HepG2 (cell line): ENCODE data around the gene PSMA4. TPM values are rescaled to one million over a fixed set of nuclear protein-coding genes. Genes with fewer than 3 reads are reported as not detected.

Experiments
- ATAC-seq: fragments of 200-7000 bp; cut with Tn5 transposase; 3 replicates; pipeline ENCODE4 v1.9.1; 2020; ENCODE audit warnings: mild to moderate bottlenecking, moderate library complexity
- BruUV-seq: library from RNA; stranded (reverse); fragments of 400-500 nt; replicated peaks from 2 replicates; lab custom pipeline; 2021; lab: Mats Ljungman, UMichigan
- CTCF ChIA-PET: fragments of 300-600 bp; formaldehyde crosslinking; extraction: SDS; loops from one replicate; lab custom pipeline; 2021; ENCODE audit warnings: low total read pairs, inconsistent platforms, low intra/inter-chr PET ratio; lab: Yijun Ruan, JAX
- POLR2A ChIA-PET: fragments of 350-600 bp; sonication (Branson Sonifier 250); formaldehyde crosslinking; loops from one replicate; lab custom pipeline; 2020; ENCODE audit warnings: antibody characterized with exemption, inconsistent platforms; lab: Yijun Ruan, JAX
- DNase-seq: peaks from one replicate; pipeline ENCODE4 v3.0.0-alpha.2; 2015; ENCODE audit warnings: low spot score
- FAIRE-seq: peaks from 3 replicates; lab custom pipeline; 2011; peaks lifted over from hg19 to GRCh38; lab: Jason Lieb, UNC
- H2AFZ ChIP-seq: one replicate; pipeline ENCODE4 v1.6.1; 2011; ENCODE audit warnings: low read length, inconsistent platforms
- H3K27ac ChIP-seq: fragments of 300-600 bp; 3 replicates; pipeline ENCODE4 v1.8.0; 2011; ENCODE audit warnings: mixed run types, mild to moderate bottlenecking, mixed read lengths, low read length, inconsistent platforms; ENCODE audit not compliant: insufficient read depth; ENCODE audit errors: extremely low read length
- H3K27me3 ChIP-seq, 2 experiments: fragments of 200-600 bp in 1 of 2; 2 replicates in 1 of 2; 3 replicates in 1 of 2; pipeline versions ENCODE4 v1.6.0 to v1.8.0; 2011; ENCODE audit warnings: low read length in 2 of 2, mild to moderate bottlenecking in 2 of 2, moderate library complexity in 2 of 2, inconsistent platforms in 1 of 2; ENCODE audit not compliant: insufficient read depth in 2 of 2, control insufficient read depth in 1 of 2
- H3K36me3 ChIP-seq, 2 experiments: fragments of 200-600 bp in 1 of 2; replicated peaks in 1 of 2; 2 replicates in 1 of 2; 3 replicates in 1 of 2; pipeline versions ENCODE4 v1.5.1 to v1.8.0; 2011; ENCODE audit warnings: low read length in 2 of 2, inconsistent platforms in 1 of 2; ENCODE audit not compliant: insufficient read depth in 2 of 2, control insufficient read depth in 1 of 2
- H3K4me1 ChIP-seq: 2 replicates; pipeline ENCODE4 v1.5.1; 2012; ENCODE audit warnings: low read length, inconsistent platforms; ENCODE audit not compliant: insufficient read depth
- H3K4me2 ChIP-seq: 2 replicates; pipeline ENCODE4 v1.6.0; 2011; ENCODE audit warnings: low read depth, low read length, inconsistent platforms
- H3K4me3 ChIP-seq, 3 experiments: fragments of 200-600 bp in 1 of 3; sonication (generic), shearing (Covaris generic) in 1 of 3; replicated peaks in 1 of 3; 2 replicates each; pipeline ENCODE4 v1.5.1; 2011 to 2016; ENCODE audit warnings: low read length in 3 of 3, inconsistent platforms in 2 of 3, low read depth in 2 of 3, mild to moderate bottlenecking in 2 of 3, control low read depth in 1 of 3, mixed read lengths in 1 of 3; ENCODE audit not compliant: insufficient read depth in 1 of 3
- H3K79me2 ChIP-seq: one replicate; pipeline ENCODE4 v1.6.1; 2011; ENCODE audit warnings: low read length, inconsistent platforms; ENCODE audit not compliant: insufficient read depth
- H3K9ac ChIP-seq: 2 replicates; pipeline ENCODE4 v1.6.0; 2011; ENCODE audit warnings: mild to moderate bottlenecking, low read depth, low read length, inconsistent platforms; ENCODE audit not compliant: insufficient read depth
- H3K9me3 ChIP-seq: 2 replicates; pipeline ENCODE4 v1.5.1; 2012; ENCODE audit warnings: mild to moderate bottlenecking, low read length
- H4K20me1 ChIP-seq: 2 replicates; pipeline ENCODE4 v1.6.0; 2011; ENCODE audit warnings: inconsistent platforms, mild to moderate bottlenecking, low read length, moderate library complexity; ENCODE audit not compliant: insufficient read depth
- ARNT ChIP-seq: fragments of 450-650 bp; IDR thresholded peaks from 2 replicates; pipeline ENCODE4 v1.6.1; 2017
- BRD4 ChIP-seq: sonication (generic); formaldehyde crosslinking; IDR thresholded peaks from 2 replicates; pipeline ENCODE4 v1.4.0; 2020; ENCODE audit warnings: missing genetic modification reagents
- CEBPG ChIP-seq: IDR thresholded peaks from 2 replicates; pipeline ENCODE4 v1.6.1; 2016
- KLF13 ChIP-seq: sonication (generic); formaldehyde crosslinking; IDR thresholded peaks from 2 replicates; pipeline ENCODE4 v1.4.0; 2020; ENCODE audit warnings: mild to moderate bottlenecking, missing genetic modification reagents
- MIER3 ChIP-seq: IDR thresholded peaks from 2 replicates; pipeline ENCODE4 v1.6.1; 2016; ENCODE audit warnings: missing compliant biosample characterization, borderline replicate concordance
- ZNF367 ChIP-seq: sonication (generic); formaldehyde crosslinking; IDR thresholded peaks from 2 replicates; pipeline ENCODE4 v1.4.0; 2020; ENCODE audit warnings: missing genetic modification reagents, borderline replicate concordance
- ZNF441 ChIP-seq: sonication (generic); formaldehyde crosslinking; IDR thresholded peaks from 2 replicates; pipeline ENCODE4 v1.7.0; 2021; ENCODE audit warnings: missing genetic modification reagents, borderline replicate concordance
- ZNF501 ChIP-seq: sonication (generic); formaldehyde crosslinking; IDR thresholded peaks from 2 replicates; pipeline ENCODE4 v1.5.1; 2020; ENCODE audit warnings: mild to moderate bottlenecking, moderate library complexity, missing genetic modification reagents
- ZNF530 ChIP-seq: sonication (generic); formaldehyde crosslinking; IDR thresholded peaks from 2 replicates; pipeline ENCODE4 v1.5.0; 2020; ENCODE audit warnings: low read depth, mild to moderate bottlenecking, missing genetic modification reagents
- ZNF740 ChIP-seq: sonication (generic); formaldehyde crosslinking; IDR thresholded peaks from 2 replicates; pipeline ENCODE4 v1.4.0; 2020; ENCODE audit warnings: missing genetic modification reagents
- ZSCAN29 ChIP-seq: sonication (generic); formaldehyde crosslinking; conservative IDR thresholded peaks from 2 replicates; pipeline ENCODE4 v1.4.0; 2020; ENCODE audit warnings: mild to moderate bottlenecking, missing genetic modification reagents
- WGBS: methylation state at CpG from one replicate; pipeline ENCODE4 v1.1.6; 2017; ENCODE audit warnings: low lambda C conversion rate; 5-methylcytosine and 5-hydroxymethylcytosine counted together
- in situ Hi-C: cut with HindIII; loops from 2 replicates; pipeline ENCODE4 v1.10.0; 2017; ENCODE audit warnings: low pct_unique_long_range_greater_than_20kb; ENCODE audit not compliant: extremely low pct_ligation_motif_present
- intact Hi-C: fragments of 100-400 bp; cut with micrococcal nuclease; formaldehyde crosslinking; loops from one replicate; pipeline ENCODE4 v1.10.0; 2022; ENCODE audit not compliant: unreplicated experiment
- polyA plus RNA-seq, 8 experiments: library from polyadenylated mRNA; depleted of rRNA in 3 of 8; stranded (reverse) in 7 of 8; unstranded in 1 of 8; fragments of >200 nt; fragmentation: Illumina TruSeq in 4 of 8; extraction: Trizol in 4 of 8; gene quantifications; 2 replicates each; pipeline versions ENCODE4 v1.2.1 to v1.2.3, GENCODE V29; 2011 to 2016; ENCODE audit warnings: low read depth in 4 of 8, missing spikeins in 1 of 8, mixed read lengths in 1 of 8; ENCODE audit not compliant: insufficient read depth in 1 of 8
- total RNA-seq, 5 experiments: library from RNA; depleted of rRNA; stranded (reverse); fragments of >200 nt; fragmentation: Illumina TruSeq; extraction: Trizol; gene quantifications; 2 replicates each; pipeline ENCODE4 v1.2.3, GENCODE V29; 2016; ENCODE audit warnings: low read depth in 1 of 5
- TF ChIP-seq, protein P1 (sequence below): IDR thresholded peaks from 2 replicates; pipeline ENCODE4 v1.6.1; 2016; ENCODE audit warnings: low read depth, missing genetic modification reagents, missing compliant biosample characterization
- TF ChIP-seq, protein P2 (sequence below): sonication (generic); formaldehyde crosslinking; IDR thresholded peaks from 2 replicates; pipeline ENCODE4 v1.5.0; 2020; ENCODE audit warnings: missing genetic modification reagents

PSMA4 gene
- total and polyA plus RNA-seq, 2 of the 13 experiments (the other 11 are each of a cell fraction or from before 2014, with no cell fraction given) = 202 to 404 TPM

DNA sequence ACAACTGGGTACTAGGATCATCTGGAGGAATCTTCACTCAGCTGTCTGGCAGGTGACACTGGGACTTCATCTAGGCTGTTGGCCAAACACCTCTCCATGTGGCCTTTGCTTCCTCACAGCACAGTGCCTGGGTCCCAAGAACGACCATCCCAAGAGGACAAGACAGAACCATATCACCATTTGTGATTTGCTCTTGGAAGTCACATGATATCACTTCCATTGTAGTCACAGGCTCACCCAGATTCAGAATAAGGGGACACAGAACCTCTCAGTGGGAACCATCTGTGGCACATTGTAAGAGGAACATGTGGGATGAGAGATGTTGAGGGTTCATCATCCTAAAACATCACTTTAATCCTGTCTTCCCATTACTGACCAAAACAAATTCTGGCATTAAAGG is 1.9 kb upstream of the PSMA4 start:
- no peak overlapping the region for H3K4me3 ChIP-seq
- ChIA-PET POLR2A (interaction anchor here (1.2 kb wide), 1 partner anchor 27 kb away, joined by 3 read pairs; the partner anchor contains the start of gene CHRNA5), CTCF (no interaction called here)
- no peak overlapping the region for H3K9ac ChIP-seq
- peaks cover 25% of the 10 kb centered on the region for H3K4me1 ChIP-seq
- in situ Hi-C loops = no loop called here
- H3K27ac ChIP-seq = no peak overlapping the region
- H4K20me1 ChIP-seq = no peaks in the 10 kb centered on the region
- H3K36me3 ChIP-seq = peaks cover 0 to 5% of the 10 kb centered on the region in 2 experiments; a peak in 1 of 5 replicates
- H2AFZ ChIP-seq = no peak overlapping the region
- ATAC-seq (no peak), FAIRE-seq (no peak), DNase-seq (no peak)
- H3K9me3 ChIP-seq = no peaks in the 10 kb centered on the region
- WGBS = 60% methylated on average over 1 of the region's 1 CpG
- no peaks in the 10 kb centered on the region; a peak in 1 of 5 replicates for H3K27me3 ChIP-seq
- no peak overlapping the region for H3K4me2 ChIP-seq
- intact Hi-C loops = no loop called here
- peaks cover 24% of the 10 kb centered on the region for H3K79me2 ChIP-seq
- TF ChIP-seq KLF13 (CRISPR knock-in tag) (no peak), ZNF441 (CRISPR knock-in tag) (no peak), ZNF367 (no peak), ZNF740 (CRISPR knock-in tag) (no peak), ZSCAN29 (CRISPR knock-in tag) (no peak), ZNF501 (CRISPR knock-in tag) (no peak), ZNF530 (CRISPR knock-in tag) (no peak), CEBPG (CRISPR knock-in tag) (no peak), BRD4 (CRISPR knock-in tag) (no peak), MIER3 (CRISPR knock-in tag) (no peak), ARNT (no peak)
- TF ChIP-seq, protein P1, sequence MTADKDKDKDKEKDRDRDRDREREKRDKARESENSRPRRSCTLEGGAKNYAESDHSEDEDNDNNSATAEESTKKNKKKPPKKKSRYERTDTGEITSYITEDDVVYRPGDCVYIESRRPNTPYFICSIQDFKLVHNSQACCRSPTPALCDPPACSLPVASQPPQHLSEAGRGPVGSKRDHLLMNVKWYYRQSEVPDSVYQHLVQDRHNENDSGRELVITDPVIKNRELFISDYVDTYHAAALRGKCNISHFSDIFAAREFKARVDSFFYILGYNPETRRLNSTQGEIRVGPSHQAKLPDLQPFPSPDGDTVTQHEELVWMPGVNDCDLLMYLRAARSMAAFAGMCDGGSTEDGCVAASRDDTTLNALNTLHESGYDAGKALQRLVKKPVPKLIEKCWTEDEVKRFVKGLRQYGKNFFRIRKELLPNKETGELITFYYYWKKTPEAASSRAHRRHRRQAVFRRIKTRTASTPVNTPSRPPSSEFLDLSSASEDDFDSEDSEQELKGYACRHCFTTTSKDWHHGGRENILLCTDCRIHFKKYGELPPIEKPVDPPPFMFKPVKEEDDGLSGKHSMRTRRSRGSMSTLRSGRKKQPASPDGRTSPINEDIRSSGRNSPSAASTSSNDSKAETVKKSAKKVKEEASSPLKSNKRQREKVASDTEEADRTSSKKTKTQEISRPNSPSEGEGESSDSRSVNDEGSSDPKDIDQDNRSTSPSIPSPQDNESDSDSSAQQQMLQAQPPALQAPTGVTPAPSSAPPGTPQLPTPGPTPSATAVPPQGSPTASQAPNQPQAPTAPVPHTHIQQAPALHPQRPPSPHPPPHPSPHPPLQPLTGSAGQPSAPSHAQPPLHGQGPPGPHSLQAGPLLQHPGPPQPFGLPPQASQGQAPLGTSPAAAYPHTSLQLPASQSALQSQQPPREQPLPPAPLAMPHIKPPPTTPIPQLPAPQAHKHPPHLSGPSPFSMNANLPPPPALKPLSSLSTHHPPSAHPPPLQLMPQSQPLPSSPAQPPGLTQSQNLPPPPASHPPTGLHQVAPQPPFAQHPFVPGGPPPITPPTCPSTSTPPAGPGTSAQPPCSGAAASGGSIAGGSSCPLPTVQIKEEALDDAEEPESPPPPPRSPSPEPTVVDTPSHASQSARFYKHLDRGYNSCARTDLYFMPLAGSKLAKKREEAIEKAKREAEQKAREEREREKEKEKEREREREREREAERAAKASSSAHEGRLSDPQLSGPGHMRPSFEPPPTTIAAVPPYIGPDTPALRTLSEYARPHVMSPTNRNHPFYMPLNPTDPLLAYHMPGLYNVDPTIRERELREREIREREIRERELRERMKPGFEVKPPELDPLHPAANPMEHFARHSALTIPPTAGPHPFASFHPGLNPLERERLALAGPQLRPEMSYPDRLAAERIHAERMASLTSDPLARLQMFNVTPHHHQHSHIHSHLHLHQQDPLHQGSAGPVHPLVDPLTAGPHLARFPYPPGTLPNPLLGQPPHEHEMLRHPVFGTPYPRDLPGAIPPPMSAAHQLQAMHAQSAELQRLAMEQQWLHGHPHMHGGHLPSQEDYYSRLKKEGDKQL (CRISPR knock-in tag) = no peak
- TF ChIP-seq, protein P2, sequence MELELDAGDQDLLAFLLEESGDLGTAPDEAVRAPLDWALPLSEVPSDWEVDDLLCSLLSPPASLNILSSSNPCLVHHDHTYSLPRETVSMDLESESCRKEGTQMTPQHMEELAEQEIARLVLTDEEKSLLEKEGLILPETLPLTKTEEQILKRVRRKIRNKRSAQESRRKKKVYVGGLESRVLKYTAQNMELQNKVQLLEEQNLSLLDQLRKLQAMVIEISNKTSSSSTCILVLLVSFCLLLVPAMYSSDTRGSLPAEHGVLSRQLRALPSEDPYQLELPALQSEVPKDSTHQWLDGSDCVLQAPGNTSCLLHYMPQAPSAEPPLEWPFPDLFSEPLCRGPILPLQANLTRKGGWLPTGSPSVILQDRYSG = no peak
- BruUV-seq = no TSS peak
